ENCODE data around the gene YARS1.
A peak's percentile ranks its signal among the peaks of the same experiment; 100 is the strongest.

The YARS1 gene

DNA sequence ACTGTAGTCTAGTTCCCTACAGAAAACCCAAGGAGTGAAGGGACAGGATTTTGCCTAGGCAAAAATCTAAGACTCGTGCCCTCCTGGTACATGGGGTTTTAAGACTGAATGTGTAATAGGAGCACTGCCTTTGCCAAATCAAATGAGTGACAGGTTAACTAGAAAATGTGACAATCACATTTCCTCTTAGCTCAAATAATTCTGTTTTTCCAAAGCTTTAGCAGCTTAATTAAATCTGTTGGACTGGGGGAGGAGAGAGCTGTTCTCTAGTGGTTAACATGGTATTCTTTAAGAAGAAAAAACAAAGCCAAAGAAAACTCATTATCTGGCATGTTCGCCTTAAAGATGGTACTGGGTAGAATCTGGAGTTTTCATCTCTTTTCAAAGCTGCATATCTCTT is 41.0 kb upstream of the YARS1 start:
- H3K4me1 ChIP-seq = no peaks in the 10 kb centered on the region
- TF ChIP-seq Cebpa-rat (IDR thresholded peaks at IDR 0.05) = no peak
- H4K20me1 ChIP-seq = no peaks in the 10 kb centered on the region; the same call in 1 of the 2 replicates

DNA sequence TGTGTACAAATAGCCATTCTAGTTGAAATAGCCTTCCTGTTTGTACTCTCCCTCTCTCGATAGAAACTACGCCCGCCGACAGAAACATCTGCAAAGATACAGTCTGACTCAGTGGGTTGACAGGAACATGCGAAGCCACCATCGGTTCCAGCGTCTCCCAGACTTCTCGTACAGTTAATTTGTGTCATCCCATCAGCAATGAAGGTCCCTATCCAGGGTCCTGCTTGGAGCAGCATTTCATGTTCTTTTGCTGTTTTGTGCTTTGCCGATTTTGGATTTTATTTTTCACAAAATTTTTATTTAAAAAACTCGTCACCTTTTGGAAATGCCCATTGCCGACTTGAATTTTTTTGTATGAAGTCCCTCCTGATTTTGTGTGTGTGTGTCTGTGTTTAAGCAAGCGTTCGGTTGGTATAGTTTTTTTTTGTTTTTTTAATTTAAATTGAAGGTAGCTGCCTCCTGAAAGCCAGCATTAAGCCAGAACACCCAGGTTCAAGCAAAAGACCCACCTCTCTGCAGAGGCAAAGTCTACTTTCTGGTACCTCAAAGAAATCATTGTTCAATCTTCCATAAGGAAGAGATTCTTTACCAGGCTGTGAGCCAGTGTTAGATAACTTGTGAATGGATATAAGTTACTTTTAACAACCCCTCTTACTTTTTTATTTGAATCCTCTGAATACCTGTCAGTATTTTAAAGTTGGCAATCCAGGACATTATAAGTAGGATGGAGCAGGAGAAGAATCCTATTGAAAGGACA is 38.9 kb upstream of the YARS1 start:
- Histone ChIP-seq H3K27me3 (no peaks in the 10 kb centered on the region), H3K4me1 (no peaks in the 10 kb centered on the region), H4K20me1 (no peaks in the 10 kb centered on the region; the same call in 1 of the 2 replicates), H3K9ac (no peak overlapping the region), H3K4me2 (no peak overlapping the region), H3K36me3 (peaks cover 98% of the 10 kb centered on the region), H3K9me3 (no peaks in the 10 kb centered on the region), H3K4me3 (no peak overlapping the region), H3K27ac (no peak overlapping the region)
- no peak for TF ChIP-seq Cebpa-rat (IDR thresholded peaks at IDR 0.05)

More for the DNA sequence above, 41.0 kb upstream of the YARS1 start:
- Histone ChIP-seq H3K9ac (no peak overlapping the region), H3K27ac (no peak overlapping the region), H3K4me3 (no peak overlapping the region), H3K36me3 (peaks cover 99% of the 10 kb centered on the region), H3K9me3 (no peaks in the 10 kb centered on the region), H3K4me2 (no peak overlapping the region), H3K27me3 (no peaks in the 10 kb centered on the region)

DNA sequence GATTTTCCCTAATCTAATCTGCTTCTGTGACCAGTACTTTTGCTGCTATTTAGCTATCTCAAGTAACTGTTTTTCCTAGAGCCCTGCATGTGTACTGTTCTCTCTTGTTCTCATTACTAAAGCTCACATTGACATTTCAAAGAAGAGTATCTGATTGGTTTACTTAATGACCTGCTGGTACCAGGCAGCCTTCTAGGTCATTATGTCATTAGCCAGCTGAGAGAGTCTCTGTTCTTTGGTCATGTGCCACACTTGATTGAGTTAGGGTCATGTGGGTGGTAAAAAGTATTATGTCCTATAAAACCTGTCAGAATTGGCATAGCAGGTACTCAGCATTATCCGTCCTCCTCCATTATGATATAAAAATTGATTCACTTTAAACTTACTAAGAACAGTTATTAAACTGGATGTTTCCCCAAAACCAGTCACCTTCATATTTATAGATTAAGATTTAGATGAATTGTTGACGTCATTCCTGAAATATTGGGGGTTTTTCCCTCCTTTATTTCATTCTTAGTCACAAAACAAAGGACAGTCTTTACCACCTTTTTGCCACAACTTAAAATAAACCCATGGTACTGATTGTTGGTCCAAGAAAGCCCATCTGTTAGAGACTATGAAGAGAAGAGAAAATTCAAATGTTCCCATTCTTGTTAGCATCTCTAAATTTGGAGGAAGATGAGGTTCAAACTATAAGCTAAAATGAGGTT is 31.4 kb upstream of the YARS1 start:
- no peak overlapping the region for H3K4me3 ChIP-seq
- no peak overlapping the region for H3K4me2 ChIP-seq
- peaks cover 17% of the 10 kb centered on the region for H3K9me3 ChIP-seq
- 0 out of 2 replicates have a peak, but pooled peaks cover 10% of the 10 kb centered on the region for H4K20me1 ChIP-seq
- H3K27me3 ChIP-seq = no peaks in the 10 kb centered on the region
- no peak overlapping the region for H3K9ac ChIP-seq
- TF ChIP-seq Cebpa-rat (IDR thresholded peaks at IDR 0.05) = no peak
- H3K36me3 ChIP-seq = peaks cover 84% of the 10 kb centered on the region
- H3K4me1 ChIP-seq = no peaks in the 10 kb centered on the region
- H3K27ac ChIP-seq = no peak overlapping the region

DNA sequence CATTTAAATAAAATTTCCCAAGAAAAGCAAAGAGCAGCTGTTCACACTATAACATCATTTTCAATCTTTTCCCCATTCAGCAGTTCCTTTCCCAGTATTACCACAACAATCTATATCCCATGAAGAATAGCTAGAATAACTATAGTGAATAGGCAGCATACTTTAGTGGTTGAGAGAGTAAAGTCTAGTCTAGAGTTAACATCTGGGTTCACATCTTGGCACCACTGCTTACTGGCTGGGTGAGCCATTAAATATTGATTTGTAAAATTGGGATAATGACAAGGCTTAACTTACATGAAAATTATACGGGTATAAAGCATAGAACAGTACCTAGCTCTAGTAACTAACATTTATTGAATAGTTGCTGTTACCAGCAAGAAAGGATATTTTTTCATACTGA is 14.7 kb upstream of the YARS1 start:
- Histone ChIP-seq H3K27ac (no peak overlapping the region), H3K9ac (no peak overlapping the region), H3K4me1 (no peaks in the 10 kb centered on the region), H3K36me3 (peaks cover 89% of the 10 kb centered on the region), H3K4me2 (no peak overlapping the region), H3K27me3 (no peaks in the 10 kb centered on the region), H3K4me3 (no peak overlapping the region), H4K20me1 (peaks cover 12% of the 10 kb centered on the region; the same call in 1 of the 2 replicates), H3K9me3 (no peaks in the 10 kb centered on the region)
- TF ChIP-seq Cebpa-rat (IDR thresholded peaks at IDR 0.05) = no peak

DNA sequence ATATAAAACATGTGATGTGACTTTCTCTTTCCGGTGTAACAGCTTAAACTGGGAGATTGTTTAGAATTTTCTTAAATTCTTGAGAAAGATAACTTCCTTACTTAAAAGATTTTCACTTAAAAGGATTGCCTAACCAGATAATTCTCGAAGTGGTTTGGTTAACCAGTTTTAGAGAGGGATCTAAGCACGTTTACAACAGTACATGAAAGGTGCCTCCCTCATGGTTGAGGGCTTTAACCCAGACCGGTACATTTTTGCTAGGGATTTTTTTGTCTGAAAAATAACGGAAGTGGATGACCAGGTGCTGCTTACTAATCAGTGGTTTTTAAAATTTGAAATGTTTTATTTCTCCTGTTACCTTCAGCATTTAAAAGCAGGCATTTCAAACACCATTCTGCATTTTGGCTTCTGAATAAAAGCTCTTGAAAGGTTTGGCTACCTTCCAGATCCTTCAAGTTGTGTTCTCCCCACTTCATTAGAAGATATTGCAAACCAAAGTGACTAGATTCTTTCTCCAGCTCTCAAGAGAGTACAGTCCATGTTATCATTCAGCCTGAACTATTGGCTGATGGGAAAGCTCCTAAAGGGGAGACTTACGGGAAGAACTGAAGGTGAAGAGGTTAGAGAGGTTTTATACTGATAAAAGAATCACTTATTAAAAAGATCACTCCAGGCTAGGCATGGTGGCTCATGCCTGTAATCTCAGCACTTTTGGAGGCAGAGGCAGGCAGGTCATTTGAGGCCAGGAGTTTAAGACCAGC is 13.1 kb upstream of the YARS1 start:
- peaks cover 92% of the 10 kb centered on the region for H3K36me3 ChIP-seq
- no peak overlapping the region for H3K27ac ChIP-seq
- H4K20me1 ChIP-seq = peaks cover 12% of the 10 kb centered on the region; the same call in 1 of the 2 replicates
- no peak overlapping the region for H3K4me2 ChIP-seq
- H3K4me1 ChIP-seq = no peaks in the 10 kb centered on the region
- TF ChIP-seq Cebpa-rat (IDR thresholded peaks at IDR 0.05) = no peak
- no peaks in the 10 kb centered on the region for H3K27me3 ChIP-seq
- H3K4me3 ChIP-seq = no peak overlapping the region
- H3K9ac ChIP-seq = no peak overlapping the region
- H3K9me3 ChIP-seq = no peaks in the 10 kb centered on the region

DNA sequence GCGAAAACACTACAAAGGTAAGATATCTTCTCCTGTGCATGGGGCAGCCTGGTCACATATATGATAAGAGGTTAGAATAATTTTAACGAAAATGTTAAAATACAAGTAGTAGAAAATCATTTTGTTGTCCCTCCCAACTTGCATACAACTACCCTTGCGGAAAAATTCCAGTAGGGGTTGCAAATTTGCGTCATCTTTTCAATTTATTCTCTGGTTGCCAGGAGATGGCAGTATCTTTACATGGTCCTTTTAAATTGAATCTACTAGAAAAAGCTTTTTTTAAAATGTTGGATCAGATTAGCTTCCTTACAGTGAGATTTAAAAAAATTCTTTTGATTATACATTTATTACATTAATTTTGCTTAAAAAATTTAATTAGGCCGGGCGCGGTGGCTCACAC is 11.2 kb upstream of the YARS1 start:
- Histone ChIP-seq H3K9ac (no peak overlapping the region), H3K27ac (no peak overlapping the region), H3K4me3 (no peak overlapping the region), H4K20me1 (peaks cover 12% of the 10 kb centered on the region; the same call in 1 of the 2 replicates), H3K4me2 (no peak overlapping the region), H3K4me1 (no peaks in the 10 kb centered on the region), H3K36me3 (peaks cover 83% of the 10 kb centered on the region), H3K27me3 (no peaks in the 10 kb centered on the region), H3K9me3 (no peaks in the 10 kb centered on the region)
- TF ChIP-seq Cebpa-rat (IDR thresholded peaks at IDR 0.05) = no peak

DNA sequence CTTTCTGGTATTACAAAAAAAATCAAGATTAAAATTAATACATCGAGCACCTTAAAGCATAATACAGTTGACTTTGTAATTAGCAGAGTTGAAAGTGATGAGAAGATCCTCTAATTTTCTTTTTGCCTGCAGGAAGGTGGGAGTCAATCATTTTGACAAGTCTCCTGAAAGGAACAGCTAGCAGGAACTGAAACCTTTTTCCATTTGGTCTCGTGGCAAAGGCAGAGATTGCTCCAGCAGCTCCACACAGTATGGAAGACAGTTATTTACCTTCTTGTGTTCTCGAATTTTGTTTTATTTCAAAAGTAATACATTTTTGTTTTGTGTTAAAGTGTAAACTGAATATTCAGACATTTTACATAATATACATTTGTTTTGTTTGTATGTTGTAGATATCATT is 8.0 kb upstream of the YARS1 start:
- H3K27me3 ChIP-seq = no peaks in the 10 kb centered on the region
- H3K36me3 ChIP-seq = peaks cover 70% of the 10 kb centered on the region
- H3K9me3 ChIP-seq = peaks cover 6% of the 10 kb centered on the region; the same call in 1 of the 2 replicates
- no peak overlapping the region for H3K9ac ChIP-seq
- no peak for TF ChIP-seq Cebpa-rat (IDR thresholded peaks at IDR 0.05)
- no peak overlapping the region for H3K4me2 ChIP-seq
- H3K4me1 ChIP-seq = peaks cover 26% of the 10 kb centered on the region
- H3K4me3 ChIP-seq = no peak overlapping the region
- H4K20me1 ChIP-seq = peaks cover 7% of the 10 kb centered on the region; the same call in 1 of the 2 replicates
- H3K27ac ChIP-seq = no peak overlapping the region

DNA sequence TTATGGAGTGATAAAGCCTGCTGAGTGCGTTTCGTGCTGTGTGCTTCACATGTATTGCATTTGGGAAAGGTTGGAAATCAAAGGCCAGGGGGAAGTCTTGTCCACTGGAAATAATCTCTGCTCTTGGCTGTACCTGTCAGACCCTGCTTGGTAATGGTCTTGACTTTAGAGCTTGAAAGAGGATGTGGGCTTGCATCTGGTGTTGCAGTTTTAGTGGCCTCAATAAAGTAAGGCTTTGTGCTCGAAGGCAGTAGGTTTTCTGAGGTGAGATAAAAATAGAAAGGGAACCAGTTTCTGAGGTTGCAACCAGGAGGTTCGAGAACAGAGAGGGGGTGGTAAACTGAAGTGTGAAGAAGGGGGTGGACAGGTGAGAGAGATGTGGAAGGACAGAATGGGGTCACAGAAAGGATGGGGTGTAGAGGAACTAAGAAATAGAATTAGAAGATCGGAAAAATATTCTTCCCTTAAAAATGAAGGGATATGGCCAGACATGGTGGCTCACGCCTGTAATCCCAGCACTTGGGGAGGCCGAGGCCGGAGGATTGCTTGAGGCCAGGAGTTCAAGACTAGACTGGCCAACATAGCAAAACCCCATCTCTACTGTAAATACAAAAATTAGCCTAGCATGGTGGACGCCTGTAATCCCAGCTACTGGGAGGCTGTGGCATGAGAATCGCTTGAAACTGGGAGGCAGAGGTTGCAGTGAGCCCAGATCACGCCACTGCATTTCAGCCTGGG is 1.8 kb upstream of the YARS1 start:
- Histone ChIP-seq H3K4me3 (peak overlapping the region; percentile 99), H3K27ac (peak overlapping the region; percentile 100), H3K4me2 (peak overlapping the region; percentile 93), H3K9me3 (peaks cover 6% of the 10 kb centered on the region; the same call in 1 of the 2 replicates), H4K20me1 (peaks cover 27% of the 10 kb centered on the region), H3K27me3 (no peaks in the 10 kb centered on the region), H3K36me3 (peaks cover 33% of the 10 kb centered on the region), H3K9ac (peak overlapping the region; percentile 100), H3K4me1 (peaks cover 64% of the 10 kb centered on the region)
- no peak for TF ChIP-seq Cebpa-rat (IDR thresholded peaks at IDR 0.05)
